Smooth muscle cell (in vitro differentiated cells): ENCODE results near the gene SEMA5A. TPM values are rescaled to one million over a fixed set of nuclear protein-coding genes. Genes with fewer than 3 reads are reported as not detected.

ENCODE experiments used
- DNase-seq: peaks from one replicate; lab custom pipeline; 2025; ENCODE audit not compliant: unreplicated experiment; lab: John Stamatoyannopoulos, UW
- H2AFZ ChIP-seq: fragments of 200-600 bp; sonication (generic); 2 replicates; pipeline ENCODE4 v1.6.0; 2016; ENCODE audit warnings: antibody characterized with exemption, low read depth, mild to moderate bottlenecking
- H3F3A ChIP-seq: fragments of 200-600 bp; sonication (generic); 2 replicates; pipeline ENCODE4 v1.6.0; 2017; ENCODE audit warnings: antibody characterized with exemption, low read depth
- H3K27ac ChIP-seq: fragments of 200-600 bp; sonication (generic); 2 replicates; pipeline ENCODE4 v1.5.1; 2016; ENCODE audit warnings: low read depth, mild to moderate bottlenecking
- H3K27me3 ChIP-seq: fragments of 200-600 bp; sonication (generic); 2 replicates; pipeline ENCODE4 v1.6.1; 2016; ENCODE audit warnings: low read depth, mild to moderate bottlenecking
- H3K36me3 ChIP-seq: fragments of 200-600 bp; sonication (generic); 2 replicates; pipeline ENCODE4 v1.5.1; 2016; ENCODE audit warnings: low read depth
- H3K4me1 ChIP-seq: fragments of 200-600 bp; sonication (generic); 2 replicates; pipeline ENCODE4 v1.5.1; 2016; ENCODE audit warnings: low read depth
- H3K4me2 ChIP-seq: fragments of 200-600 bp; sonication (generic); 2 replicates; pipeline ENCODE4 v1.6.0; 2016; ENCODE audit warnings: mild to moderate bottlenecking
- H3K4me3 ChIP-seq: fragments of 200-600 bp; sonication (generic); 2 replicates; pipeline ENCODE4 v1.5.1; 2016; ENCODE audit warnings: mild to moderate bottlenecking
- H3K79me2 ChIP-seq: fragments of 200-600 bp; sonication (generic); 2 replicates; pipeline ENCODE4 v1.6.0; 2016; ENCODE audit warnings: low read depth, mild to moderate bottlenecking
- H3K9ac ChIP-seq: fragments of 200-600 bp; sonication (generic); 2 replicates; pipeline ENCODE4 v1.6.0; 2016; ENCODE audit warnings: low read depth
- H3K9me3 ChIP-seq: fragments of 200-600 bp; sonication (generic); replicated peaks from 2 replicates; pipeline ENCODE4 v1.5.1; 2016; ENCODE audit warnings: low read depth
- H4K20me1 ChIP-seq: fragments of 200-600 bp; sonication (generic); 2 replicates; pipeline ENCODE4 v1.6.0; 2016; ENCODE audit warnings: low read depth
- WGBS: methylation state at CpG from one replicate; pipeline ENCODE4 v1.1.7; 2016; ENCODE audit warnings: low lambda C conversion rate; 5-methylcytosine and 5-hydroxymethylcytosine counted together
- polyA plus RNA-seq: library from polyadenylated mRNA; unstranded; fragments of >200 nt; fragmentation: Nextera tagmentation; extraction: Ambion mirVana; gene quantifications from 2 replicates; pipeline ENCODE4 v1.2.1, GENCODE V29; 2016
- total RNA-seq: library from RNA; depleted of rRNA; stranded (reverse); fragments of >200 nt; gene quantifications from 2 replicates; pipeline ENCODE4 v1.2.3, GENCODE V29; 2014
- TF ChIP-seq, protein P1 (sequence below): fragments of 200-600 bp; sonication (generic); IDR thresholded peaks from 2 replicates; pipeline ENCODE4 v1.5.1; 2017; ENCODE audit warnings: borderline replicate concordance, mild to moderate bottlenecking, antibody characterized with exemption; ENCODE audit not compliant: insufficient read depth, poor library complexity, severe bottlenecking

SEMA5A gene
- total and polyA plus RNA-seq, 2 experiments from 2014 or later = 21.6 to 65.1 TPM

GRCh38 chr5:9588254-9588653 is 42.4 kb upstream of the SEMA5A start:
- H3K4me1 ChIP-seq = no peaks in the 10 kb centered on the region
- no peak for DNase-seq
- WGBS = 75% methylated on average over 6 of the region's 6 CpGs
- H4K20me1 ChIP-seq = no peaks in the 10 kb centered on the region
- no peak overlapping the region for H2AFZ ChIP-seq
- H3K9me3 ChIP-seq = no peaks in the 10 kb centered on the region
- no peaks in the 10 kb centered on the region for H3K36me3 ChIP-seq
- H3K4me3 ChIP-seq = no peak overlapping the region
- H3K9ac ChIP-seq = no peak overlapping the region
- H3K79me2 ChIP-seq = no peaks in the 10 kb centered on the region
- H3K27ac ChIP-seq = no peak overlapping the region
- no peaks in the 10 kb centered on the region for H3F3A ChIP-seq
- TF ChIP-seq, protein P1, sequence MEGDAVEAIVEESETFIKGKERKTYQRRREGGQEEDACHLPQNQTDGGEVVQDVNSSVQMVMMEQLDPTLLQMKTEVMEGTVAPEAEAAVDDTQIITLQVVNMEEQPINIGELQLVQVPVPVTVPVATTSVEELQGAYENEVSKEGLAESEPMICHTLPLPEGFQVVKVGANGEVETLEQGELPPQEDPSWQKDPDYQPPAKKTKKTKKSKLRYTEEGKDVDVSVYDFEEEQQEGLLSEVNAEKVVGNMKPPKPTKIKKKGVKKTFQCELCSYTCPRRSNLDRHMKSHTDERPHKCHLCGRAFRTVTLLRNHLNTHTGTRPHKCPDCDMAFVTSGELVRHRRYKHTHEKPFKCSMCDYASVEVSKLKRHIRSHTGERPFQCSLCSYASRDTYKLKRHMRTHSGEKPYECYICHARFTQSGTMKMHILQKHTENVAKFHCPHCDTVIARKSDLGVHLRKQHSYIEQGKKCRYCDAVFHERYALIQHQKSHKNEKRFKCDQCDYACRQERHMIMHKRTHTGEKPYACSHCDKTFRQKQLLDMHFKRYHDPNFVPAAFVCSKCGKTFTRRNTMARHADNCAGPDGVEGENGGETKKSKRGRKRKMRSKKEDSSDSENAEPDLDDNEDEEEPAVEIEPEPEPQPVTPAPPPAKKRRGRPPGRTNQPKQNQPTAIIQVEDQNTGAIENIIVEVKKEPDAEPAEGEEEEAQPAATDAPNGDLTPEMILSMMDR = no peak
- H3K4me2 ChIP-seq = no peak overlapping the region
- no peaks in the 10 kb centered on the region for H3K27me3 ChIP-seq

DNA sequence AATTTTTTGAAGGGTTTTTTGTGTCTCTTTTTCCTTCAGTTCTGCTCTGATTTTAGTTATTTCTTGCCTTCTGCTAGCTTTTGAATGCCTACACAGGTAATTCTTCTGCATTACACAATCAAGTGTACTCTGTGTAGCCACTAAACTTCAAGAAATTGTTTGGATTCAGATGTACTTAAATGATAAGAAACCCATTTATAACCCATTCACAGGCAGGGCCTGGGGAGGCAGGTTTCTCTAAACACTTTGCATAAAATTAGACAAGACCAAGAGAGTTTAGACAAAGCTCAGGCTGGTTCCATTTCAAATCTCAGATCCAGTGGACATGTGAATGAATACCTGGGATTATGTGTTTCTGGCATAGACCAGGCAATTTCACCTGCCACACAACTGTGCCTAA is 41.3 kb upstream of the SEMA5A start:
- Histone ChIP-seq H2AFZ (no peak overlapping the region), H3K4me2 (no peak overlapping the region), H3K9me3 (no peaks in the 10 kb centered on the region), H3K27ac (no peak overlapping the region), H3F3A (no peaks in the 10 kb centered on the region), H3K27me3 (no peaks in the 10 kb centered on the region), H4K20me1 (no peaks in the 10 kb centered on the region), H3K36me3 (no peaks in the 10 kb centered on the region), H3K9ac (no peak overlapping the region), H3K4me1 (no peaks in the 10 kb centered on the region), H3K4me3 (no peak overlapping the region), H3K79me2 (no peaks in the 10 kb centered on the region)
- DNase-seq = no peak
- TF ChIP-seq, protein P1 = no peak

- Histone ChIP-seq H3K4me3 (no peak overlapping the region), H4K20me1 (no peaks in the 10 kb centered on the region), H3K9me3 (no peaks in the 10 kb centered on the region), H2AFZ (no peak overlapping the region), H3K9ac (no peak overlapping the region), H3K79me2 (no peaks in the 10 kb centered on the region), H3K36me3 (no peaks in the 10 kb centered on the region), H3K27me3 (no peaks in the 10 kb centered on the region), H3F3A (no peaks in the 10 kb centered on the region), H3K4me1 (no peaks in the 10 kb centered on the region), H3K4me2 (no peak overlapping the region), H3K27ac (no peak overlapping the region)
- no peak for DNase-seq
- TF ChIP-seq, protein P1 = no peak
- 75% methylated on average over 2 of the region's 2 CpGs for WGBS
Measured at GRCh38 chr5:9582406-9582805, 36.5 kb upstream of the SEMA5A start.

DNA sequence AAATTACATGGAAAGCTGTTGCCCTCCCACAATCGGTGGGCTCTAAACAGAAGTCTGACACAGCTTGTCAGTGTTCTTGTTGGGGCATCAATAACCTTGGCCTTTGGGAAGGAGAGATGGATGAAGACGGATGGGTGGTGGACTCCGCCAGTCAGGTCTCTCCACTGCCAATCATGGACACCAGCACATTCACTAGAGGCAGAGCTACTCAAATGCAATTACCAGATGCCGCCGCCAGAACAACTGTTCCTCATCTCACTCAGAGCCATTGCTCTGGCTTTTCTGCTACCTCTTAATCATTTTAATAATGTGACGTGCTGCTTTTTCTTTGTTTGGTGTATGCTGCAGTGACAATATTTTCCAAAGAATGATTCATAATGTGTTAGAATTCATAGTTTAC is 27.9 kb upstream of the SEMA5A start:
- Histone ChIP-seq H3K4me1 (no peaks in the 10 kb centered on the region), H3K4me3 (no peak overlapping the region), H2AFZ (no peak overlapping the region), H3K36me3 (no peaks in the 10 kb centered on the region), H3K9ac (no peak overlapping the region), H3K27ac (no peak overlapping the region), H3K9me3 (no peaks in the 10 kb centered on the region), H3F3A (no peaks in the 10 kb centered on the region), H3K27me3 (no peaks in the 10 kb centered on the region), H3K4me2 (no peak overlapping the region), H3K79me2 (no peaks in the 10 kb centered on the region), H4K20me1 (no peaks in the 10 kb centered on the region)
- DNase-seq = no peak
- WGBS = 94% methylated on average over 6 of the region's 6 CpGs
- TF ChIP-seq, protein P1 = no peak
